Measurements from ENCODE around the gene CCL22. TPM values are rescaled to one million over a fixed set of nuclear protein-coding genes. Genes with fewer than 3 reads are reported as not detected.

CCL22 gene, protein sequence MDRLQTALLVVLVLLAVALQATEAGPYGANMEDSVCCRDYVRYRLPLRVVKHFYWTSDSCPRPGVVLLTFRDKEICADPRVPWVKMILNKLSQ
- not detected in 2 replicates for total RNA-seq (ENCODE audit: low replicate concordance)

DNA sequence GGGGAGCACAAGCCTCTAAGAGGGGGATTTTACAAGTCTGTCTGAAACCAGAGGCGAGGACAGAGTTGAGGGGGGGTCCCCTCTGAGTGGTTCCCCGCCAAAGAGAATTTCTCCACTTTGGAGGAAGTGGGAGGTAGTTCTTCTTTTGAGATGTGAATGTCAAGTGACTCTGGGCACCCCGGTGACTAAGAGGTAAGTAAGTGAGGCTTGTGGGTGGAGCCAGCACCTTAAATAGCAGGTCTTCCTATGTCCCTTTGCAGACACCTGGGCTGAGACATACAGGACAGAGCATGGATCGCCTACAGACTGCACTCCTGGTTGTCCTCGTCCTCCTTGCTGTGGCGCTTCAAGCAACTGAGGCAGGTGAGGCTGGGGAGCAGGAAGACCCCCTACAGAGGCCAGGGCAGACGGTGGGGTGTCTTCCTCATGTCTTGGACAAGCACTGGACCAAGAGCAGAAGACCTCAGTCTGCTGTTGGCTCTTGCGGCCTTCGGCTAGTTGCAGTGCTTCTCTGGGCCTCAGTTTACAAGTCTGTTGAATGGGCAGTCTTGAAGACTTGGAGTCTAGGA, at the start of gene CCL22:
CCL22 (plus strand) TSS at position 257 of the 569 bp plus-strand sequence; CDS start at position 291, 34 bp downstream.
- TF ChIP-seq, protein P1, sequence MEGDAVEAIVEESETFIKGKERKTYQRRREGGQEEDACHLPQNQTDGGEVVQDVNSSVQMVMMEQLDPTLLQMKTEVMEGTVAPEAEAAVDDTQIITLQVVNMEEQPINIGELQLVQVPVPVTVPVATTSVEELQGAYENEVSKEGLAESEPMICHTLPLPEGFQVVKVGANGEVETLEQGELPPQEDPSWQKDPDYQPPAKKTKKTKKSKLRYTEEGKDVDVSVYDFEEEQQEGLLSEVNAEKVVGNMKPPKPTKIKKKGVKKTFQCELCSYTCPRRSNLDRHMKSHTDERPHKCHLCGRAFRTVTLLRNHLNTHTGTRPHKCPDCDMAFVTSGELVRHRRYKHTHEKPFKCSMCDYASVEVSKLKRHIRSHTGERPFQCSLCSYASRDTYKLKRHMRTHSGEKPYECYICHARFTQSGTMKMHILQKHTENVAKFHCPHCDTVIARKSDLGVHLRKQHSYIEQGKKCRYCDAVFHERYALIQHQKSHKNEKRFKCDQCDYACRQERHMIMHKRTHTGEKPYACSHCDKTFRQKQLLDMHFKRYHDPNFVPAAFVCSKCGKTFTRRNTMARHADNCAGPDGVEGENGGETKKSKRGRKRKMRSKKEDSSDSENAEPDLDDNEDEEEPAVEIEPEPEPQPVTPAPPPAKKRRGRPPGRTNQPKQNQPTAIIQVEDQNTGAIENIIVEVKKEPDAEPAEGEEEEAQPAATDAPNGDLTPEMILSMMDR (IDR thresholded peaks at IDR 0.05; ENCODE audit: insufficient read depth, low read length), result no peak
- no peak for DNase-seq (ENCODE audit: low read depth)
- no peak within 1 kb of the TSS for H3K4me3 ChIP-seq (ENCODE audit: low read depth, low read length)

DNA sequence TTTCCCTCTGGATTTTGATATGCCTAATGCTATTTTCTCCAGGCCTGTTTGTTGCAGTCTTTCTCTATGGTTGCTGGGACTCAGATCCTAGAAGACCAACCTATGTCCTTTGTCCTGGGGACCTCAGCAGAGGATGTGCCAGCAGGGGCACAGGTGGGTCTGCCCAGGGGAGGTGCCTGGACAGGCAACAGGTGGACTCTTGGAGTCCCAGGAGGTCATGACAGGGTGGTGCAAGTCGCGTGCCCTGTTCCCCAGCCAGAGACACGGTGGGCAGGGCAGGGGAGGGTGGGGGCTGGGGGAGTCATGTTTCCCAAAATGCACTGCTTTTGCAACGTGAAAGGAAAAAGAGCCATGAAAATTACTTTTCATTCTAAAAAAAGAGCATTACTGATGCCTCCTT, 47.8 kb upstream of the CCL22 start:
- TF ChIP-seq, protein P1 (IDR thresholded peaks at IDR 0.05; ENCODE audit: insufficient read depth, low read length), result no peak
- H3K4me3 ChIP-seq (ENCODE audit: low read depth, low read length), result no peak overlapping the region
- DNase-seq (ENCODE audit: low read depth), result no peak

DNA sequence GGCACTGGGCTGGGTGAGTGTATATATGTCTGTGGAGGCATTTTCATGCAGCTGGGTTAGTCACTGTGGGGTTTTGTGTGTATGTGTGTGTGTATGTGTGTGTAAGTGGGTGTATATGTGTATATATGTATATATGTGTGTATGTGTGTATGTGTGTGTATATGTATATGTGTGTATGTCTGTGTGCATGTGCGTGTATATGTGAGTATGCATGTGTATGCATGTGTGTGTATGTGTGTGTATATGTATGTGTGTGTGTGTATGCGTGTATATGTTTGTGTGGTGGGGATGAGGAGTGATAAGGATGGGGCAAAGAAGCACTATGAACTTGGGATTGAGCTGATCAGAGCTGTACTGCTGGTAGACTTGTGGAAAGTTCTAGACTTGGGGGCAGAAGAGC, 45.1 kb upstream of the CCL22 start:
- no peak for DNase-seq (ENCODE audit: low read depth)
- TF ChIP-seq, protein P1 (IDR thresholded peaks at IDR 0.05; ENCODE audit: insufficient read depth, low read length), result no peak
- H3K4me3 ChIP-seq (ENCODE audit: low read depth, low read length), result no peak overlapping the region

DNA sequence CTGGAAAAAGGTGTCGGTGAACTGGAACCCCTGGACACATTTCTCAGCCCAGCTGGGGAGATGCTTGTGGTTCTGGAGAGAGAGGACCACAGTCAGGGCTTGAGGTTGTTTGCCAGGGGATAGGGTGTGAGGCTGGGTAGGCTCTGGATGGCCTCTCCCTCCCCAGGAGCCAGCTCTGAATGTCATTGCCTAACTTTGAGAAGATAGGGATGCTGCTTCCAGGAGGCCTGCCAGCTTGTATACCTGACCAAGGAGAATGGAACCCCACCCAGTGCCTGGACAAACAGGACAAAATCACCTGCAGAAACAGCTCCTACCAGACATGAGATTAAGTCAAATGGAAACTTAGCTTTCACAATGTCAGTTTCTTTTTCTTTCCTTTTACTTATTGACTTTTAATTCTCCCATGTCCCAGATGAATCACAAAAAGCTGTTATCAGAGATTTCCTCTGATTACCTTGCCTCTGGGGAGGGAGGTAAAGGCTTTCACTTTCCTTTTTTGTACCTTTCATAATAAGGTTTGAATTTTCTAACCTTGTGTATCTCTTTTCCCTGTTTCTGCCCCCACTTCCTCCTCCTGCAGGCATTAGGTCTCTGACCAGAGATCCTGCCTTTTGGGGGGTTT, 44.3 kb upstream of the CCL22 start:
- H3K4me3 ChIP-seq (ENCODE audit: low read depth, low read length), result no peak overlapping the region
- peak; percentile 51 for DNase-seq (ENCODE audit: low read depth)
- TF ChIP-seq, protein P1 (IDR thresholded peaks at IDR 0.05; ENCODE audit: insufficient read depth, low read length), result no peak

DNA sequence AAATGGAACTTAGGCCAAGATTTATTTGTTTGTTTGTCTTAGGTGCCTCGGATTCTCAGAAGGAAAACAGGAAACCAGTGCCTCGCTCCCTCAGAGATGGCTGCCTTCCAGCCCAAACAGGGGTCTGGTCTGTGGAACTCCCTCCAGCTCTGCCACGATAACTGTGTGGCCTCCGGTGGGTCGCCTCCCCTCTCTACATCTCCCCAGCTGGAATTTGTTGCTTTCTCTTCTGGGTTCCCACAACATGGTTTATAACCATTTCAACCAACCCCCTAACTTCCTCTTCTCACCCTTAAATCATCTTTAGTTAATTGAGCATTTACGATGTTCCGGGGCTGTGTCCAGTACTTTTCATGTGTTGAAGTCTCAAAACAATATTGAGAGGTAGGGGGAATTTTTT, 43.2 kb upstream of the CCL22 start:
- no peak for DNase-seq (ENCODE audit: low read depth)
- TF ChIP-seq, protein P1 (IDR thresholded peaks at IDR 0.05; ENCODE audit: insufficient read depth, low read length), result no peak

DNA sequence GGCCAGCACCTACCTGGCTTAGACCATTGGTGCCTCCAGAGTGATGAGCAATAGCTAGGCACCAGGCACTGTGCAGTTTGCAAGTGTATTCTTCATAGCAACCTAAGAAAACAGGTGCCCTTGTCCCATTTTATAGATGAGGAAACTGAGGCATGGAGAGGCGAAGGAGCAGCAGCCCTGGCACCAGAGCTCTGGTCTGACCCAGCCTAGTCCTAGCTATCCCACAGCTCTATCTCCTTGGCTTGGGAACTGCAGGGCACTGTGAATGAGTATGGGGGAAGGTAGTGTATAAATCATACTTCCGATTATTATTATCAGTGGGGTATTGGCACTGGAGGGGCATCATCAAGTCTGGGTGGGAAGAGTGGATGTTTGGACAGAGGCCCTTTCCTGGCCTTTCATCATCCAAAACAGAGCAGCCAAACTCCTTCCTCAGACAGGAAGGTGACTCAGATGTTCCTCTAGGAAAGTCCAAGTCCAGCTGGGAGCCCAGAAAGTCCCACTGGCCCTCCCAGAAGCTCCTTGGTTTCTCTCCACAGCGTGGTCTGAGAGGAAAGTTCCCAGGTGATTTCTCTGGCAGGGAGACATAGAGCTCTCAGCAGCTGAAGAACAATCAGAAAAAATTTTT, 42.1 kb upstream of the CCL22 start:
- TF ChIP-seq, protein P1 (IDR thresholded peaks at IDR 0.05; ENCODE audit: insufficient read depth, low read length), result no peak
- peak; percentile 99 for DNase-seq (ENCODE audit: low read depth)
- H3K4me3 ChIP-seq (ENCODE audit: low read depth, low read length), result no peak overlapping the region

More for the DNA sequence above, 43.2 kb upstream of the CCL22 start:
- no peak overlapping the region for H3K4me3 ChIP-seq (ENCODE audit: low read depth, low read length)

Measured in fibroblast of the aortic adventitia (primary cell).